ENCODE data around the gene CLMP.

GRCh38 chr11:123241294-123241693, 46.2 kb upstream of the CLMP start:
- TF ChIP-seq CTCF (optimal IDR thresholded peaks at IDR 0.05 in 1 of 3, IDR thresholded peaks at IDR 0.05 in 1 of 3, conservative IDR thresholded peaks at IDR 0.05 in 1 of 3; ENCODE audit: extremely low read depth in 1 of 3, insufficient read depth in 2 of 3, low read length in 3 of 3), result no peak
- no peak for TF ChIP-seq EZH2 (IDR thresholded peaks at IDR 0.05; ENCODE audit: low read length)

All from keratinocyte (primary cell).